DMS79 (cell line): ENCODE results near the gene PUS3.

Source experiments
- DNase-seq: peaks from one replicate; lab custom pipeline; 2025; lab: John Stamatoyannopoulos, UW

Gene PUS3, protein sequence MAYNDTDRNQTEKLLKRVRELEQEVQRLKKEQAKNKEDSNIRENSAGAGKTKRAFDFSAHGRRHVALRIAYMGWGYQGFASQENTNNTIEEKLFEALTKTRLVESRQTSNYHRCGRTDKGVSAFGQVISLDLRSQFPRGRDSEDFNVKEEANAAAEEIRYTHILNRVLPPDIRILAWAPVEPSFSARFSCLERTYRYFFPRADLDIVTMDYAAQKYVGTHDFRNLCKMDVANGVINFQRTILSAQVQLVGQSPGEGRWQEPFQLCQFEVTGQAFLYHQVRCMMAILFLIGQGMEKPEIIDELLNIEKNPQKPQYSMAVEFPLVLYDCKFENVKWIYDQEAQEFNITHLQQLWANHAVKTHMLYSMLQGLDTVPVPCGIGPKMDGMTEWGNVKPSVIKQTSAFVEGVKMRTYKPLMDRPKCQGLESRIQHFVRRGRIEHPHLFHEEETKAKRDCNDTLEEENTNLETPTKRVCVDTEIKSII

DNA sequence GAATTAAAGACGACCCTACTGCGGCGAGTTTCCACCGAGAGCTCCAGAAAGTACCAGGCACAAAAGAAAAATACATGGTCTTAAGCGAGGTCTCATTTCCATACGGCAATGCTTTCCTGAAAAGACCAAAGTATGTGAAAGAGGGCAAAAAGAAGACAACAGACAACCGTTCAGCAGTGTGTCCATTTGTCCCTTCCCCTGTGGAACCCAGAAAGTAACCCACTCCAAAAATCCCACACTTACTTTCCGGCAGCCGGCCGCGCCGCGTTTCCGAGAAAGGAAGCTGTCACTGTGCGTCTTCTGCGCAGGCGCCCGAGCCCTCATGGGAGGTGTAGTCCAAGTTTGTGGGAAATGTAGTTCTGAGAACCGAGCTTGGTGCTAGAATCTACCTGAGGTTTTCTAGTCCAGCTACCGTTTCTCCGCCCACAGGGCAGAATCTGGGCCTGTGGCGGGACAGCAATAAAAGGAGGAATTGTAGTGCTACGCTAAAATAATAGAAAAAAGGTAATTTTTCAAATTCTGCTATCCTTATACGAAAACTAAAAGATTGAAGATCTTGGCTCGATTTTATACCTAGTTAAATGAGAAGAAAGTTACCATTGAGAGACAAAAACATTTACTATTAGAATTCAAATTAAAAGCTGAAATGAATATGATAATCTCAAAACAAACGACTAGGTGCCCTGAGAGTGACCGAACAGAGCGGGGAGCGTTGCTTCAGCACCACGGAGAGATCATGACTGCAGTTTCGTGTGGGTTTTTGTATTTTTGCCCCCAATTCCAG lies at the start of gene PUS3:
PUS3 (minus strand) TSS at position 280 of the 784 bp plus-strand sequence. CDS start 6,922 bp downstream, outside the sequence.
- DNase-seq: peak; percentile 93

DNA sequence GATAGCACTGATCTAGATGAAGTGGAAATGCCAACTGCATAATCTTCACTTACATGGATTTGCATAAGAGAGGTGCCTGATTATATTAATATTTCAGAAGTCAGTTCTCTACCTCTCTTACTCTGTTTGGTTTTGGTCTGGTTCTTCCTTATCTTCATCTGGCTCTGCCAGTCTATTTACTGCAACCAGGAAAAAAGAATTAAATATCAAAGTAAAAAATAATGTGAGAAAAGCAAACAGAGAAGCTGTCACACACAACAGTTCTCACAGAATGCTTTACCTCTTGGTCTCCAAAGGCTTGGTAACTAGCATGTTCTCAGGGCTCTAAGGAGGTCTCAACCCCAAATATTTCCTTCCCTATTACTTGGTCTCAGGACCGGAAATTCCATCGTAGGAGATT lies 49.6 kb upstream of the PUS3 start:
- DNase-seq: no peak

DNA sequence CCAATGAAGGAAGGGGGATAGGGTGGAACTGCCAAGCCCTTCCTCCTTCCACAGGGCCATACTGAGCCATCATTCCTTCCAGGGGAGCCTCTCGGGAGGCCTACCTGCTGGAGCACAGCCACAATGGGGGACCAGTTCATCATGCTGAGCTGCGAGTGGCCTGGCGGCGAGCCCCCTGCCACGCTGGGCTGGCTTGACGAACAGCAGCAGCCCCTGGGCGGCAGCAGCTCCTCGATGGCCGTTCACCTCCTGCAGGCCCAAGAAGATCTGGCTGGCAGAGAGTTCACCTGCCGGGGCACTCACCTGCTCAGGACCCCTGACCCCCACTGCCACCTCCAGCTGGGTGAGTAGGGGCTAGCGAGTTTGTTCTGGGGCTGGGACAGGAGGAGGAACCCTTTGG lies 48.7 kb upstream of the PUS3 start:
- no peak for DNase-seq

DNA sequence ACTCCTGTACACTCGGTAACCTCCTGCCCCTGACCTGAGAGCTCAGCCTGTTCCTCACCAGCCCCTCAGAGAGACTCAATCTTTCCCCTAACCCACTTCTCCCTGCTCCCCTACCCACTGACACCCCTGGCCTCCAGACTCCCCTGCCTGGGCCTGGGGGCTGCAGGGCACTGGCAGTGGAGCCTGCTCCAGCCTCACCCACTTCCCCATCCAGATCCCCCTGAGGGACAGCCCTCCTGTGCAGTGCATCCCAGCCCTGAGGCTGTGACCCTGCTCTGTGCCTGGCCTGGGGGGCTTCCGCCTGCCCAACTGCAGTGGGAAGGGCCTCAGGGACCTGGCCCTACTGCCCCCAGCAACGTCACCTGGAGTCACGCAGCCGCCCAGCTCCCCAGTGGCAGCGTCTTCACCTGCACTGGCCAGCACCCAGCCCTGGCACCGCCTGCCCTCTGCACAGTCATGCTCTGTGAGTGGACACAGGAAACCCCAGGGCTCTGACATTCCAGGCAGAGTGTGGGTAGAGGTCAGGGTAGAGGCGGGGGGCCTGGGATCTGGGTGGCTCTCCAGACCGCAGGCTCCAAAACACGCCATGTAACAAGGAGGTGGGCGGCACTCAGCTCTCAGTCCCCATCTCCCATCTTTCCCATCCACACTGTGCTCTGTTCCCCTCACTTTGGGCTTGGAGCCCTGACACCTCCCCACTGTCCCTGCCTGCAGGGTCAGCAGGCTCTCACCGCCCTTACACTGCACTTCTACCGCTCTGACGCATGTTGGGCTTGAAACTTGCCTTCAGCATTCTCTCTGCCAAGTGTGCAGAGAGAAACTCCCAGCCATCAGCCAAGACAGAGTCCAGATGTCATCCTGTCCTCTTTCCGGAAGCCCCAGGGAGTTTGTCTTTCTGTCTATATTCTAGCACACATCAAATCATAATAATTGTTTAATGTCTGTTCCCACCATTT lies 48.0 kb upstream of the PUS3 start:
- no peak for DNase-seq

DNA sequence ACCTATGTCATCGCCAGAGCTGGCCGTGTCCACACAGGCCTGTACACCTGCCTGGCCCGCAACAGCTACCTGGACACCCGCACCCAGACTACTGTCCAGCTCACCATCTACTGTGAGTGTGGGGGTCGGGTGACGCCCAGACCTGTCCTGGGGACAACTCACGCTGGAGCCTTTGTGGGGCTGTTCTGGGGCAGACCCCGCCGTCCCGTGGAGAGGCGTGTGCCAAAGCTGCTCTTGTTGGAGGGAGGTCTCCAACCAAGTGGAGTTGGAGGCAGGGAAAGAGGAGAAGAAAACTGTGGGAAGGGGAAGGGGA lies 47.1 kb upstream of the PUS3 start:
- no peak for DNase-seq

DNA sequence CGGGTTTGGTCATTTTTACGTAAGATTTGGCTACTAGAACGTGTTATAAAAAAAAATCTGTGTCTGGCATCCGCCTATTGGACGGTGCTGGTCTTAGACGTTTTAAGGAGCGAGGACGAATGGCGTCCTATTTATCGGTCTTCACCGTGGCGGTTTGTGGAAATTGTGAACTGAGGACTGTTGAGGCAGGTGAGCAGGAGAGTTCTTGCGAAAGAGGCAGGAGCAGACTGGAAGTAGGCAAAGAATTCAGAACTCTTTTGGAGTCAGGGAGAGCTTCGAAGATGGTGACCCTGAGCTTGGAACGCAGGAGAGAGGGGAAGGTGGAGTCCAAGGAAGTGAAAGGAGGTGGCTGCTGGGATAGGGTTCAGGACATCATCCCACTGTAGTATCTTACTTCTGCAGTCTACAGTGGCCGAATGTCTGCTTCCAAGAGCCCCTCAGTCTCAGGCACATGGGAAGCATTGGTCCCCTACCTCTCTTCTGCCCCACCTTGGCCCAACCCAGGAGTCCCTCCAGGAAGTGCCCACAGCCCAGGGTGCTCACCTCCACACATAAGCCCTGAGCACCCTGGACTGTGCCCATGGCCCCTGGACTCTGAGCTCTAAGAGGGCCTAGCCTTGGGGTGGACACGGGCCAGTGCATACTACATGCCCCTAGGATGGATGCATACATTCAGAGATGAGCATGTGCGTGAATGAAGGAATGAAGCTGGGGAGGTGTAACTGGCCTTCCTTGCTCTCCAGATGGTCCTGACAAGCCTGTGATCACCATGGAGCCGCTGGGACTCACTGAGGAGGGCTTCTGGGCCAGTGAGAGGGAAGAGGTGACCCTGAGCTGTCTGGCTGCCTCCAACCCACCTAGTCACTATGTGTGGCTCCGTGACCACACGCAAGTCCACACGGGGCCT lies 46.5 kb upstream of the PUS3 start:
- no peak for DNase-seq

DNA sequence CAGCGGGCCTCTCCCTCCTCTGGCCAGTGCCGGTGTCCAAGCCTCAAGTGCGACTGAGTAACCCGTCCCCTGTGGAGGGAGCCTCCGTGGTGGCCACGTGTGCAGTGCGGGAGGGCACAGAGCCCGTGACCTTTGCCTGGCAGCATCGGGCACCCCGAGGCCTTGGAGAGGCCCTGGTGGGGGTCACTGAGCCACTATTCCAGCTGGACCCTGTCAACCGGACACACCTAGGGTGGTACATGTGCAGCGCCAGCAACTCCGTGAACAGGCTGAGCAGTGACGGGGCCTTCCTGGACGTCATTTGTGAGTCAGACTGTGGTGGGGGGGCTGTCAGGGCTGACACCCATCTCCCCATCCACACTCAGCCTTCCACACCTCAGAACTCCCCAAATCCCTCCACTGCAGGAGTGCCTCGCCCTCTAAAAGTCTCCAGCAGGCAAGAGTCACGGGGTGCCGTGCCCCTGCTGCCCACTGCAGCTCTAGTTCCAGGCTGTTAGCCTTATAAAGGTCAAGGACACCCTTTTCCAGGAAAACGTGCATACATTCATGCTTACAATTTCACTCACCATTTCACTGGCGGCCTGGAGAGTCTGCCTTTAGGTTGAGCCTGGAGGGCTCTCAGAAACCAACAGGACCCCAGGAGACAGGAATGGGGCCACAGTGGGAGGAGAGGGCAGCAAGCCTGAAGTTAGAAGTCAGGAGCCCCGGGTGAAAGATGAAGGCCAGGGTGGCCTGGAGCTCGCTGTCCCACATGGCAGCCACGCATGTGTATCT lies 45.5 kb upstream of the PUS3 start:
- no peak for DNase-seq

DNA sequence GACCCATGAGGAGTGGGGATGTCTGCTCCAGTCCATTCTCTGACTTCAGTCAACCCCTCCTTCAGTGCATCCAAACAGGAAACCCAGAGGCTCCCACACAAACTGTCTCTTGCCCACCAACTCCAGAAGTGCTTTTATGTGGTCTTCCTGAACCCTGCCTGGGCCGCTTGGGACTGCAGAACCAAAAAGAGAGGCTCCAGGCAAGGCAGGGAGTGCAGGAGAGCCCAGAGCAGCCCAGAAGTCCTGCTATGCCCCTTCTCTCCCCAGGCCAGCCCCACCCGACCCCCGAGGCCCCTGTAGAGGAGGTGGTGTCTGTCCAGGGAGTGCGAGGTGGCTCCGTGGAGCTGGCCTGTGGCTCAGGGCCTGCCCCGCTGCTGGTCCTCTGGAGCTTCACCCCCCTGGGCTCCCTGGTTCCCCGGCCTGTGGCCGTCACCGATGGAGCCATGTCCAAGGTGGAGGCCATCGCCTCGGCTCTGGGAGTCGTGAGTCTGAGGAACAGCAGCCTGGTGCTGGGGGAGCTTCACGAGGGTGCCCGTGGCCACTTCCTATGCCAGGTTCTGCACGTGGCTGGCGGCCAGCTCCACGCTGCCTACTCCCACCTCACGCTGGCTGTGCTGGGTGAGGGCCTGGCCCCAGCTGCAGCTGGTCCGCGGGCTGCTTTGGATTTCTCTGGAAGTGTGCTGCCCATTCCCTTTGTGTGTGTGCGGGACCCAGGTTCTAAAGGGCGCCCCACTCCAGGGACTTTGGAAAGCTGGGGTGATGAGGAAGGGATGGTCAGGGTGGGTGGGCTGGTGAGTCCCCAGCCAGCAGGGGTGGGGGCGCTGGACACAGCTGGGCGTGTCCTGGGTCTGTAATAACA lies 44.6 kb upstream of the PUS3 start:
- no peak for DNase-seq

DNA sequence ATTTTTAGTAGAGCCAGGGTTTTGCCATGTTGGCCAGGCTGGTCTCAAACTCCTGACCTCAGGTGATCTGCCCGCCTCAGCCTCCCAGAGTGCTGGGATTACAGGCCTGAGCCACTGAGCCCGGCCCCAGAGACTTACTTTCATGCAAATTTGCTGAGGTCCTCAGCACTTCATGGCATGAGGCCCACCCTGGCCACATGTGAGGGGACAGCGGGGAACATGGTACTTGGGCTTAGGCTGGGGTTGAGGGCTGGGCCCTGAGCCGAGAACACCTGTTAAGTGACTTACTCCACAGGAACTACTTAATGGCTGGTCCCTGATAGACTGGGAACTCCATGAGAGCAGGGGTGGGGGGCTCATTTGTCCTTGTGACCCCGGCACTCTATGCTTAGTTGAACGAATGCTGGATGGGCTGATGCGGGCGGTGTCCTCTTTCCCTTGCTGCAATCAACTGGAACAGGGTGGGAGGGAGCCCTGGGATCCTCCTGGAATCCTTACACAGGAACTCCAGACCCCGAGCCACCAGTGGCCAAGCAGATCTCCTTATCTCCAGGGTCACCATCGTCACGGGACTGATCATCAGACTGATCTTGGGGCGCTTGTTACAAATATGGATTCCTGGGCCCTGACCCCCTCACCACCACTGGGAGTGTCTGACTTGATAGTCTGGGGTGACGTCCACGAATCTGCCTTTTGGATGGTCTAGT lies 43.9 kb upstream of the PUS3 start:
- no peak for DNase-seq

DNA sequence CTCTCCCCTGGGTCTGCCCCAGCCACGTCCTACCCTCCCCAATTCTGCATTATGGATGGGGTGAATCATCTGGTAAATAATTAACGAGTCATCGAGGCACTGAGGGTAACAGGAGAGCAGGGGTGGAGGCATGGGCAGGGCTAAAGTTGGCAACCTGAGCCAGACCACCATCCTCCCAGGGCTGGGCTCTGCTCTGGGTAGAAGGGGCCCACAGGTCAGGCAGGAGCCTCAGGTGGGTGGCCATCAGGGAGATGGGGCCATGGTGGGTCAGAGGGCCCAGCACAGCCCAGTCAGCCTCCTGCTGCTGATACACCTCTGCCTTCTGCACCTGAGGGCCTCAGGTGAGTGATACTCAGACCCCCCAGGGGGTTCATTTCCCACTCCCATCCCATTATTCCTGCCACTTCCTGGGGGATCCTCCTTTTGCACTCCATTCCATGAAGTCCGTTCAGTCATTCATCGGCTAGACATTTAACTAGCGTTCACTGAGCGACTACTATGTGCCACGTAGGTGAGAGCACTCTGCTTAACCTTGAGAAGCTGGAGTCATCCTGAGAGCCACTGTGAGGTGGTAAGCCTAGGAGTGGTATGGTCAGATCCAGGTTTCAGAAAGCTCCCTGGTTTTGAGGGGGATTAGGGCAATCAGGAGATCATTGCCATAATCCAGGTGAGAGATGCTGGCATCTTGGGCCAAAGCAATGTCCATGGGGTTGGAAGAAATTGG lies 43.0 kb upstream of the PUS3 start, which contains the start of gene VSIG10L2:
VSIG10L2 (plus strand) TSS at position 248 of the 724 bp plus-strand sequence; CDS start at position 260, 12 bp downstream.
- DNase-seq: no peak

DNA sequence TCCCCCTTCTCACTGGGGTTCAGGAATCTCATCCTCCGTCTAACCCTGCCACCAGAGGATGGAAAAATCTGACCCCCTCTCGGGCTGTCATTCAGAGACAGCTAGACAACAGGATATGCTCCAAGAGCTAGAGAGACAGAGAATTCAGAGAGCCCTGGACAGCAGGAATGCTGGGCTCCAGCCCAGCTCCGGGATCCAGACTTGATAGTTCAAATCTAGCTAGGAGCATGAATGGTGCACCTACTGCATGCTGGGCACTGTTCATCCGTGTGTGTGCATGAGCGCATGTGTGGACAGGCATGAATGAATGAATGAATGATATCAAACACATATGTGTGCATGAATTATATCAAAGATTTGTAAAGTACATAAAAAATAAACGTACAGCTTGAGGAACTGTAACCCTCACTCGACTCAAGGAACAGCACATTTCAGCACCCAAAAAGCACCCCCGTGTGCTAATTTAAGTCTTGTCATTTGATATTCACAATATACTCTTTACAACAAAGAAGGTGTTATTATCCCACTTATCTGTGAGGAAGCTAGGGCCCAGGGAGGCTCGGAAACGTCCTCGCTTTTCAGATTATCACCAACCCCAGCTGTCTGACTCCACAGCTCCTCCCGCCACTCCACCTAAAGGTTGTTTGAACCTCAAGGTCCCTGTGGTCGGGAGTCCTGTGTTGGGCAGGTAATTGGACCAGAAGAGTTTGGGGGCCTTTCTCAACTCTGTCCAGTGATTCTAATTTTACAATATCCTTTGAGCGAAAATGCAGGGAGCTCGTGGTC lies 42.2 kb upstream of the PUS3 start:
- no peak for DNase-seq

DNA sequence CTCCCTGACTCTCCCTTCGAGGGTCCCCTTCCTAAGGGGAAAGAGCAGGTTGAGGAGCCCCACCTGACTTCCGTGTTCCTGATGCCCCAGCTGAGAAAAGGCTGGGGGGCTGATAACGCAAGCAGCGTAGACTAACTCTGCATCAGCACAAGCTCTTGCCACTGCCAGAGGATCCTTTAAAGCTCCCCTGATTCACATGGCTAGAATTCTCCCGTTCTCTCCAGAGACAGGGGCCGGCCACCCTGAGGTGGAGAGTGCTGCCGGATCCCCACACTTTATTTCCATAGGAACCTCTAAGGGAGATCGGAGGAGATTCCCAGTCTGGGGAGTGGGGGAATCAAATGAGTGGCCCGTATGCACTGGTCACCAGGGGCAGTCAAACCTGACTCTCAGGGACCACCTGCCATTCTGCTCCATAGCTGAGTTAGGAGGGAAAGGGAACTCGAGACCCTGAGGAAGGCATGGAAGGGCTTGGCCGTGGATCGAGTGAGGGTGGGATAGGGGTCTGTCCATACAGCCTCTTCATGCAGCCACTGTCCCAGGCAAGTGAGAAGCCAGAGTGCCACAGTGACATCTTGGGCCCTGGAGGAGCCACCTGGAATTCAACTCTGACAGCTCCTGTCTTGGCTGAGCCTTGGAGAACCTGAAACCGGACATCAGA lies 41.5 kb upstream of the PUS3 start:
- no peak for DNase-seq

DNA sequence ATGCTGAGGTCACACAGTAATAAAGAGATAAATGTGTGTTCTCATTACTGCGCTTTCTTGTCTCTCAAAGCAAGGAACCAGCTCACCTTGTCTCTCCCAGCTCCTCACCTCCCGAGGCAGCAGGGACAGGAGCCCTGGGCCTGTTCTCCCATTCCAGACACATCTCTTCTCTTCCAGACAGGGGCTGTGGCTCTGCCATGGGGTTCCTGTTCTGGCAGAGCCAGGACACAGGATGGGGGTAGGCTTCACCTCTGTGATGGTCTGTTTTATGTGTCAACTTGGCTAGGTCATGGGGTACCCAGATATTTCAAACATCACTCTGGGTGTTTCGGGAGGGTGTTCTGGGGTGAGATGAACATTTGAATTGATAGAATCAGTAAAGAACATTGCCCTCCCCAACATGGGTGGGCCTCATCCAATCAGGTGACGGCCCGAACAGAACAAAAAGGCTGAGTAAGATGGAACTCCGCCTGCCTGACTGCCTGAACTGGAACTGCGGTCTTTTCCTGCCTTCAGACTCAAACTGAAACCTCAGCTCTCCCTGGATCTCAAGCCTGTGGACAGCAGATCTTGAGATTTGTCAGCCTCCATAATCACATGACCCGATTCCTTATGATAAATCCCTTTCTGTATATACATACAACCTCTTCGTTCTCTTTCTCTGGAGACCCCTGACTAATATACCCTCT lies 40.8 kb upstream of the PUS3 start:
- DNase-seq: no peak

DNA sequence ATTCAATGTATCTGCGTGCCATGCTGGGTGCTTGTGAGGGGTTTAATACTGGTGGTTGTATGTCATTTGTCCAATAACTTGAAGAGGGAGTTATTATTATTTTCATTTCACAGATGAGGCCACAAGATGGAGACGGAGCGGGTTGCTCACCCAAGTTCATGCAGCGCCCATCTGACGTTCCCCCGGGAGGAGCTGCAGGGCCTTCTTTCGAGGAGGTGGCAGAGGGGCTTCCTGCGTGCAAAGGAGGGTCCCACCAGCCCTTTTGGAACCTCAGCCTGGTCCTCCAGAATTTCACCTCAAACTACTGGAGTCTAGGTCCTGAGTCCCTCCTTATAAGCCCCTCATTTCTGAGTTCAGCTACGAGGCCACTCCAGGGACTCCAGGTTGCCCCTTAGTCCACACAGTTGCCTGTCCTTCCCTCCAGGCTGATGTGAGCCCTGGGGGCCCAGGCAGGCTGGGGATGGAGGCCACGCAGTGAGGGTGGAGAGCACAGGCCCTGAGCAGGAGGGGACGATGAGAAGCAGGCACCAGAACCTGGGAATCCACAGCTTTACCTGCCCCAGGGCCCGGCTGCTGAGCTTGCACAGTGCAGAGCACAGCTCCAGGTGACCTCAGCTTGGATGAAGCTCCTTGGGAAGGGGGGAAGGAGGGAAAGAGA lies 39.9 kb upstream of the PUS3 start:
- DNase-seq: no peak
